Tibial artery (tissue), 4 donors: ENCODE results near the gene SDK2.

ENCODE experiments used
- DNase-seq, 2 donors: peaks; one replicate each; pipeline ENCODE4 v3.0.0-alpha.2; 2019
- H3K27ac ChIP-seq, 2 donors: fragments of 200-600 bp; sonication (generic) in 1 of 2; 1 replicate in 1 of 2; 2 replicates in 1 of 2; pipeline ENCODE4 v1.5.1; 2018 to 2019; ENCODE audit warnings: mild to moderate bottlenecking in 1 of 2
- H3K27me3 ChIP-seq, 2 donors: fragments of 200-600 bp; sonication (generic) in 1 of 2; one replicate each; pipeline versions ENCODE4 v1.5.1 to v1.6.0; 2016 to 2019
- H3K36me3 ChIP-seq, 3 donors: fragments of 200-600 bp; sonication (generic) in 2 of 3; one replicate each; pipeline ENCODE4 v1.5.1; 2016 to 2019; ENCODE audit warnings: mild to moderate bottlenecking in 2 of 3
- H3K4me1 ChIP-seq, 4 donors: fragments of 200-600 bp; sonication (generic) in 2 of 4; 1 replicate in 3 of 4; 2 replicates in 1 of 4; pipeline ENCODE4 v1.5.1; 2016 to 2019
- H3K4me3 ChIP-seq, 2 donors: fragments of 200-600 bp; sonication (generic) in 1 of 2; 1 replicate in 1 of 2; 2 replicates in 1 of 2; pipeline ENCODE4 v1.5.1; 2018 to 2019; ENCODE audit warnings: mild to moderate bottlenecking in 2 of 2
- H3K9me3 ChIP-seq, 3 donors: fragments of 200-600 bp; sonication (generic) in 1 of 3; one replicate each; pipeline ENCODE4 v1.5.1; 2016 to 2019
- CTCF ChIP-seq, 2 experiments: fragments of 200-600 bp in 1 of 2; fragments of 450-650 bp in 1 of 2; IDR thresholded peaks; one replicate each; pipeline ENCODE4 v1.5.1; 2017 to 2019; ENCODE audit warnings: antibody characterized with exemption in 2 of 2, mild to moderate bottlenecking in 1 of 2, moderate library complexity in 1 of 2
- intact Hi-C: fragments of 100-400 bp; cut with DNase I; formaldehyde crosslinking; loops from one replicate; pipeline ENCODE4 v1.15.0; 2023; ENCODE audit warnings: low total_unique reads

Gene SDK2

GRCh38 chr17:73613271-73614233, 30.7 kb downstream of the SDK2 start:
- Histone ChIP-seq H3K36me3 (no peaks in the 10 kb centered on the region), H3K9me3 (no peaks in the 10 kb centered on the region), H3K27ac (no peak overlapping the region), H3K4me1 (no peaks in the 10 kb centered on the region), H3K4me3 (no peak overlapping the region), H3K27me3 (peaks cover 0 to 35% of the 10 kb centered on the region in 2 donors)
- intact Hi-C loops, result no loop called here
- DNase-seq, result no peak
- no peak for TF ChIP-seq CTCF (IDR thresholded peaks at IDR 0.05)

- Histone ChIP-seq H3K9me3 (no peaks in the 10 kb centered on the region), H3K4me3 (no peak overlapping the region), H3K27ac (no peak overlapping the region), H3K27me3 (peaks cover 0 to 35% of the 10 kb centered on the region in 2 donors), H3K36me3 (no peaks in the 10 kb centered on the region), H3K4me1 (no peaks in the 10 kb centered on the region)
- intact Hi-C loops, result no loop called here
- DNase-seq, result no peak
- no peak for TF ChIP-seq CTCF (IDR thresholded peaks at IDR 0.05)
These were observed 32.2 kb downstream of the SDK2 start for GRCh38 chr17:73612031-73612472.

- intact Hi-C loops, result no loop called here
- Histone ChIP-seq H3K9me3 (no peaks in the 10 kb centered on the region), H3K27ac (no peak overlapping the region), H3K4me3 (no peak overlapping the region), H3K36me3 (no peaks in the 10 kb centered on the region), H3K27me3 (peaks cover 0 to 35% of the 10 kb centered on the region in 2 donors), H3K4me1 (no peaks in the 10 kb centered on the region)
- no peak for DNase-seq
- TF ChIP-seq CTCF (IDR thresholded peaks at IDR 0.05), result no peak
These were observed 32.6 kb downstream of the SDK2 start for GRCh38 chr17:73611630-73612029.

- Histone ChIP-seq H3K27me3 (peaks cover 0 to 29% of the 10 kb centered on the region in 2 donors), H3K27ac (no peak overlapping the region), H3K9me3 (no peaks in the 10 kb centered on the region), H3K4me1 (no peaks in the 10 kb centered on the region), H3K4me3 (no peak overlapping the region), H3K36me3 (no peaks in the 10 kb centered on the region)
- intact Hi-C loops, result no loop called here
- no peak for DNase-seq
- no peak for TF ChIP-seq CTCF (IDR thresholded peaks at IDR 0.05)
These were observed 33.8 kb downstream of the SDK2 start for GRCh38 chr17:73610331-73610911.

GRCh38 chr17:73609758-73610157, 34.5 kb downstream of the SDK2 start:
- TF ChIP-seq CTCF (IDR thresholded peaks at IDR 0.05), result no peak
- Histone ChIP-seq H3K4me3 (no peak overlapping the region), H3K27ac (no peak overlapping the region), H3K9me3 (no peaks in the 10 kb centered on the region), H3K27me3 (peaks cover 0 to 29% of the 10 kb centered on the region in 2 donors), H3K4me1 (no peaks in the 10 kb centered on the region), H3K36me3 (no peaks in the 10 kb centered on the region)
- no peak for DNase-seq
- intact Hi-C loops, result no loop called here
